ENCODE data around the gene LYSET.
"Not testable (repeated sequence)": the region's sequence is repeated elsewhere in the genome, so short reads cannot be mapped to it uniquely, and the experiment has no call there.

LYSET gene

DNA sequence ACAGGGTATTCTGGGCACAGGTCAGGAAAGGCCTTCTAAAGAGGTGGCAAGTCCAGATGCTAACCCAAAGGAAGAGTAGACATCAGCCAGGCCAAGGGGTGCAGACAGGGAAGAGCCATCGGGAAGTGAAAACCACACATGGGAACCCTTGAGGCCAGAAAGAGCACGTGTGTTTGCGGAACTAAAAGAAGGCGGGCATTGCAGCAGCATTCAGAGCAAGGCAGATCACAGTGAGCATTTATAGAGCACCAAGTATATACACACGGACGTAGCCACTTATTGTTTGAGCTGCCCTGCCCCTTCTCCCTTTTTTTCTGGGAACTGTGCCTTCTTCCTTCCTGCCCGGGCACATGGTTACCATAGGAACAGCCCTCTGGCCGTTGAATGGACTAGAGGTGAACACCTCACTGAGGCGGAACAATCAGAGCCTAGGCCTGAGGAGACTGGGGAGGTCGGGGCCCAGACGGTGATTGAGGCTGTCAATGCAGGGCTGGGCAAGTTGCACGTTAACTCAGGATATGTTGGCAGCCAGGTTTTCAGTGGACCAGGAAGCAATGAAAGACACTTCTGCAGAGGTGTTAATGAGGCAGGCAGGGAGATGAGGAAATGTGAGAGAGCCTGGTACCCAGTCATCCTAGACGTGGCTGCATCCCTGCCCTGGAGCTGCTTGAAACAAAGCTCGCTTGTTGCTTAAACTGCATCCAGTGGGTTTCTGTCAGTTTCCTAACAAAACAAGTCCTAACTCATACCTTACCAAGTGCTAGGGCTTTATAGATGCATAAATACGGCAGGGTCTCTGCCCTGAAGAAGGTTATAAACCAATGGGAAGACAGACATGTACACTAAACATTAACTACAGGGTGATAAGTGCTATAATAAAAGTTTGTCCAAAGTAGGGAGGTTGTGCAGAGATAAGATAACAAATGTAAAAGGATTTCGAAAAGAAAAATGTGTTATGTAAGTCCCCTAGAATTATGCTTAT is 34.6 kb upstream of the LYSET start:
- Histone ChIP-seq H3K27me3 (no peaks in the 10 kb centered on the region), H4K20me1 (no peaks in the 10 kb centered on the region), H3K9me3 (replicated peaks in 1 of 11) (no peaks in the 10 kb centered on the region), H3K27ac (no peak overlapping the region; a peak in 1 of 22 replicates), H3K36me3 (no peaks in the 10 kb centered on the region), H3K4me1 (peaks cover 0 to 18% (median 11%) of the 10 kb centered on the region in 10 experiments; a peak in 10 of 20 replicates), H3K9ac (no peak overlapping the region), H3K4me2 (peak overlapping the region in 6 of 11 experiments; percentile 1 to 50 (median 37); a peak in 9 of 22 replicates), H3K4me3 (no peak overlapping the region)
- no peak for TF ChIP-seq Cebpa-rat (IDR thresholded peaks at IDR 0.05)

DNA sequence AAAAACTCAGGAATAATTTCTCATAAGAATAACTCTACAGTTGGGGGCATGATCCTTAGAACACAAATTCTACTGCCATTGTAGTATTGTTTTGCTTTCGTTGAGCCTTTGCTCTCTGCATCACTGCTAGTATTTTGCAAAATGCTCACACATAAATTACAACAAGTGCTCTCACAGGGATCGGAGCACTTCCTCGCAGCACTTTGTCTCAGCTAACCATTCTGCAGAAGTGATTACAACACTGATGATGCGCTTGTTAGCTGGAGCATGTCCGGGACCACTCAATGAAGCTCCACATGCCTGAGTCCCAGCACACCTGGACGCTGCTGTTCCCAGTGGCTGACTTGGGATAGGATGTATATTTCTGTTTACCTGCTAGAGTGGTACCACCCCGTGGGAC is 32.0 kb upstream of the LYSET start:
- Histone ChIP-seq H3K9ac (no peak overlapping the region), H4K20me1 (no peaks in the 10 kb centered on the region), H3K36me3 (no peaks in the 10 kb centered on the region), H3K9me3 (replicated peaks in 1 of 11) (no peaks in the 10 kb centered on the region), H3K27me3 (no peaks in the 10 kb centered on the region), H3K27ac (no peak overlapping the region), H3K4me2 (no peak overlapping the region), H3K4me3 (no peak overlapping the region), H3K4me1 (peaks cover 0 to 18% (median 11%) of the 10 kb centered on the region in 10 experiments; a peak in 10 of 20 replicates)
- TF ChIP-seq Cebpa-rat (IDR thresholded peaks at IDR 0.05): no peak

DNA sequence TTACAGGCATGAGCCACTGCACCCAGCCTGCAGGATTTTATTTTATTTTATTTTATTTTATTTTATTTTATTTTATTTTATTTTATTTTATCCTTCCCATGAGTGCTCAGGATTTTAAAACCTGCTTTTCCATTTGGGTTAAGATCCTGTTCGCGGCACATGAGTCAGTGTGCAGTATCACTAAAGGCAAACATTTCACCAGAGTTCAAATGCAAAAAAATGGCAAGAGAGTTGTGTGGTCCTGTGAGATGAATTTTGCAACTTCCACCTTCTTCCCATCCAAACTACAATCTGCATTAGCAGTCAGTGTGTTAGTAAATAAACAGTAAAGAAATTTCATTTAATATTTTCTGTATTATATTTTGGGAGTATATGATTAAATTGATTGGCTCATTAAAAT is 29.4 kb upstream of the LYSET start:
- H3K9me3 ChIP-seq (replicated peaks in 1 of 11): no peaks in the 10 kb centered on the region
- H3K27me3 ChIP-seq: no peaks in the 10 kb centered on the region
- no peak overlapping the region for H3K9ac ChIP-seq
- no peak overlapping the region for H3K4me2 ChIP-seq
- H3K27ac ChIP-seq: no peak overlapping the region
- no peak for TF ChIP-seq Cebpa-rat (IDR thresholded peaks at IDR 0.05)
- H3K36me3 ChIP-seq: no peaks in the 10 kb centered on the region
- no peak overlapping the region for H3K4me3 ChIP-seq
- peaks cover 0 to 12% (median 4%) of the 10 kb centered on the region in 10 experiments; a peak in 6 of 20 replicates for H3K4me1 ChIP-seq
- H4K20me1 ChIP-seq: no peaks in the 10 kb centered on the region

DNA sequence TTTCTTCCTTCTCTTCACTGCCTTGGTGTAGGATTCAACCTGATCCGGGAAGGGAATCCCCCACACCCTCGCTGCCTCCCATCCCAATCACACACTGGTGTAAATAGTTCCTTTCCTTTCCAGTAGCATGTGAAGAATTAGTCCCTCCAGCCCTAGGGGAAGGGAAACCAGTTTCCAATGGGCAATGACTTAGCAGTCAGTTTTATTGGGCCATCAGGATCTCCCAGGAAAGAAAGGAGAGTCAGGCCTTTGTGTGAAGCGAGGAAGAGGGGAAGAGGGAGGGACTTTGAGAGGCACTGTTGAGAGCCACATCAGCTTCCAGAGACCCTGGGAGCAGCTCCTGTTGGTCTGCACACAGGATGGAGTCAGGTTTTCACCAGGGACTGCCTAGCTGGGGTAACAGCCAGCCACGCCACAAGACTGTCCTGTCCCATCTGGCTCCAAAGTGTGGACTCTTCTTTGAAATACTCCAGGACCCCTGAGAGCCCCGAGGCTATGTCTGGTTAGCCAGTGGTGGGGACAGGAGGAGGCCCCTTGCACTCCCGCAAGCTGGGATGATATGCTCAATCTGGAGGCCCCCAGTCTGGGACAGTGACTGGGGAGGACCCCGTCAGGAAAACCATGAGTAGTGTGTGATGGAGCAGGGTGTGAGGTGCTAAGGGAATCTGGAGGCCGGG is 28.3 kb upstream of the LYSET start:
- H3K9me3 ChIP-seq (replicated peaks in 1 of 11): no peaks in the 10 kb centered on the region
- no peak for TF ChIP-seq Cebpa-rat (IDR thresholded peaks at IDR 0.05)
- H3K36me3 ChIP-seq: no peaks in the 10 kb centered on the region
- no peak overlapping the region for H3K4me2 ChIP-seq
- H3K9ac ChIP-seq: no peak overlapping the region
- H3K4me1 ChIP-seq: no peaks in the 10 kb centered on the region; a peak in 1 of 20 replicates
- no peak overlapping the region for H3K4me3 ChIP-seq
- no peak overlapping the region for H3K27ac ChIP-seq
- H3K27me3 ChIP-seq: no peaks in the 10 kb centered on the region
- no peaks in the 10 kb centered on the region for H4K20me1 ChIP-seq

DNA sequence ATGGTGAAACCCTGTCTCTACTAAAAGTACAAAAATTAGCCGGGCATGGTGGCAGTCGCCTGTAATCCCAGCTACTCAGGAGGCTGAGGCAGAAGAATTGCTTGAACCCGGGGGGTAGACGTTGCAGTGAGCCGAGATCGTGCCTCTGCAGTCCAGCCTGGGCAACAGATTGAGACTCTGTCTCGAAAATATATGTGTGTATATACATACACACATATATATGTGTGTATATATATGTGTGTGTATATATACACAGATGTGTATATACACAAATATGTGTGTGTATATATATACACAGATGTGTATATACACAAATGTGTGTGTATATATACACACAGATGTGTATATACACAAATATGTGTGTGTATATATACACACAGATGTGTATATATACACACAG is 26.8 kb upstream of the LYSET start:
- H3K9me3 ChIP-seq (replicated peaks in 1 of 11); H3K4me1 ChIP-seq; H3K27ac ChIP-seq; H3K27me3 ChIP-seq; H3K9ac ChIP-seq; H3K4me3 ChIP-seq; H4K20me1 ChIP-seq; H3K36me3 ChIP-seq; H3K4me2 ChIP-seq: not testable (repeated sequence)

DNA sequence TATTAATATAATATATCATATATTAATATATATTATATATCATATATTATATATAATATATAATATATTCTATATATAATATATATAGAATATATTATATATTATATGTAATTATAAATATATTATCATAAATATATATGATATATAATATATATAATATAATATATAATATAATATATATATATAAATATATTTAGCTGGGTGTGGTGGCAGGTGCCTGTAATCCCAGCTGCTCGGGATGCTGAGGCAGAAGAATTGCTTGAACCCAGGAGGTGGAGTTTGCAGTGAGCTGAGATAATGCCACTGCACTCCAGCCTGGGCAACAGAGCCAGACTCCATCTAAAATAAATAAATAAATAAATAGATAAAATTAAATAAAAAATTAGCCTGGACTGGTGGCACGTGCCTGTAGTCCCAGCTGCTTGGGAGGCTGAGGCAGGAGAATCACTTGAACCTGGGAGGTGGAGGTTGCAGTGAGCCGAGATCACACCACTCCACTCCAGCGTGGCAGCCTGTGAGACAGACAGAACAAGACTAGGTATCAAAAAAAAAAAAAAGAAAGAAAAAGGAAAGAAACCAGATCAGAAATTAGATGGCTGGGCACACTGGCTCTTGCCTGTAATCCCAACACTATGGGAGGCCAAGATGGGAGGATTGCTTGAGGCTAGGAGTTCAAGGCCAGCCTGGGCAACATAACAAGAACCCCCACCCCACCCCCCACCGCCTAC is 25.3 kb upstream of the LYSET start:
- H3K36me3 ChIP-seq; H4K20me1 ChIP-seq; H3K4me3 ChIP-seq; H3K4me2 ChIP-seq; H3K27ac ChIP-seq; H3K27me3 ChIP-seq; H3K4me1 ChIP-seq; H3K9ac ChIP-seq; H3K9me3 ChIP-seq (replicated peaks in 1 of 11): not testable (repeated sequence)

DNA sequence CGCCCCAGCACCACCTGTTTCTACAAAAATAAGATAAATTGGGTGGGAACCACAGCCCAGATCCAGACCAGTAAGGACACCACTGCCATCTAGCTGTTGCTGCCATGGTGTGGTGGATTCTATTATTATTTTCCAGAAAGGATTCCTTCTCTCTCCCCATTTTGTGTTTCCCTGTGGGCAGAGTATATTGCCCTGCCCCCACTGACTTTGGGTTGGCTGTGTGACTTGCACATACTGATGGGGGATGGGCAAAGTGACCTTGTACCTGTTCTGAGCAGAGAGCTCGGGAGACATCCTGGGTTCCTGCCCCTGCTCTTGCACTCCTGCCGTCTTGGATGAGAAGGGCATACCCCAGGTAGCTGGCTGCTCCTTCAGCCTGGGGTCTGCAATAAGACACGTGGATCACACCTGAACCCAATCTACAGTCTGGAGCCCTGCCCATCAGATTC is 24.7 kb upstream of the LYSET start:
- H4K20me1 ChIP-seq: no peaks in the 10 kb centered on the region
- H3K9ac ChIP-seq: no peak overlapping the region
- H3K9me3 ChIP-seq (replicated peaks in 1 of 11): no peaks in the 10 kb centered on the region
- no peak overlapping the region for H3K4me2 ChIP-seq
- no peaks in the 10 kb centered on the region for H3K27me3 ChIP-seq
- H3K4me1 ChIP-seq: peaks cover 0 to 7% (median 5%) of the 10 kb centered on the region in 10 experiments; a peak in 15 of 20 replicates
- no peak overlapping the region for H3K27ac ChIP-seq
- TF ChIP-seq Cebpa-rat (IDR thresholded peaks at IDR 0.05): no peak
- H3K36me3 ChIP-seq: no peaks in the 10 kb centered on the region
- H3K4me3 ChIP-seq: no peak overlapping the region

DNA sequence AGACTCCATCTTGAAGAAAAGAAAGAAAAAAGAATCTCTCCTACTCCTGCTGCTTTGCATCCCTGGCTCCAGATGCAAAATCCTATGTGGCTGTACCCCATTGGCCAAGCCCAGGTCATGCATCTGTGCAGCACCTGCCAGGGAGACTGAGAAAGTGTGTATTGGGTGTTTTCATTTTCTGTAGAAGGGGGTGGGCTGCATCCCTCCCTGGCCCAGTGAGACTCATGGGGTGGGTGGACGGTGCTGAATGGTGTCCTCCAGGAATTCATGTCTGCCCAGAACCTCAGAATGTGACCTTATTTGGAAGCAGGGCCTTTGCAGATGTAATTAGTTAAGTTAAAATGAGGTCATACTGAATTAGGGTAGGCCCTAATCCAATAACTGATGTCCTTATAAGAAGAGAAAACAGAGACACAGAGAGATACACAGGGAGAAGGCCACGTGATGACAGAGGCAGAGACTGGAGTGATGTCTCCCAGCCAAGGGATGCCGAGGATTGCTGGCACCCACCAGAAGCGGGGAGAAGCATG is 23.6 kb upstream of the LYSET start:
- H3K4me1 ChIP-seq: peaks cover 0 to 16% (median 10%) of the 10 kb centered on the region in 10 experiments; a peak in 15 of 20 replicates
- no peak for TF ChIP-seq Cebpa-rat (IDR thresholded peaks at IDR 0.05)
- no peak overlapping the region for H3K4me3 ChIP-seq
- H3K36me3 ChIP-seq: no peaks in the 10 kb centered on the region
- no peaks in the 10 kb centered on the region for H4K20me1 ChIP-seq
- no peak overlapping the region for H3K4me2 ChIP-seq
- H3K9me3 ChIP-seq (replicated peaks in 1 of 11): no peaks in the 10 kb centered on the region
- H3K27ac ChIP-seq: no peak overlapping the region
- H3K9ac ChIP-seq: no peak overlapping the region
- no peaks in the 10 kb centered on the region for H3K27me3 ChIP-seq

DNA sequence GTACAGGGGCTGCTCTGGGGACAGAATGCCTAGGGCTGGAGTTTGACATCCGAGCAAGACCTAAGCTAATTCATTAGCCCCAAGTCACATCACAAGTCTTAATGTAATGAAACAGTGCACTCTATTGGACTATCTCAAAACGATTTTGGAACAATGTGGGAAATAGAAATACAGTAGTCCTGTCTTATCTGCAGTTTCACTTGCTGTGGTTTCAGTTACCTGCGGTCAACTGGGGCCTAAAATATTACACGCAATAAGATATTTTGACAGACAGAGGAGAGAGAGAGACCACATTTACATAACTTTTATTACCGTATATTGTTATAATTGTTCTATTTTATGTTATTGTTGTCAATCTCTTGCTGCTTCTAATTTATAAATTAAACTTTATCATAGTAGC is 21.6 kb upstream of the LYSET start:
- H3K4me1 ChIP-seq: peaks cover 0 to 18% (median 12%) of the 10 kb centered on the region in 10 experiments; a peak in 15 of 20 replicates
- H3K4me3 ChIP-seq: no peak overlapping the region
- H3K4me2 ChIP-seq: no peak overlapping the region
- no peaks in the 10 kb centered on the region for H3K27me3 ChIP-seq
- no peak for TF ChIP-seq Cebpa-rat (IDR thresholded peaks at IDR 0.05)
- H3K9ac ChIP-seq: no peak overlapping the region
- H4K20me1 ChIP-seq: no peaks in the 10 kb centered on the region
- no peak overlapping the region for H3K27ac ChIP-seq
- H3K9me3 ChIP-seq (replicated peaks in 1 of 11): no peaks in the 10 kb centered on the region
- no peaks in the 10 kb centered on the region for H3K36me3 ChIP-seq
